Calu3 (cell line): ENCODE data around the gene GAS7. TPM values are rescaled to one million over a fixed set of nuclear protein-coding genes. Genes with fewer than 3 reads are reported as not detected.

ENCODE experiments used
- BruUV-seq: library from RNA; stranded (reverse); fragments of 400-500 nt; replicated peaks from 2 replicates; lab custom pipeline; 2021; lab: Mats Ljungman, UMichigan
- CTCF ChIA-PET: fragments of 300-600 bp; sonication (Branson Sonifier 250); formaldehyde crosslinking; loops from one replicate; lab custom pipeline; 2022; ENCODE audit warnings: antibody characterized with exemption; lab: Charles Lee
- DNase-seq: peaks from one replicate; pipeline ENCODE4 v3.0.0; 2022
- H3K27ac Mint-ChIP-seq: one replicate; pipeline ENCODE4 v1.8.0; 2022; ENCODE audit warnings: mixed read lengths; ENCODE audit not compliant: unreplicated experiment
- H3K27me3 Mint-ChIP-seq: one replicate; pipeline ENCODE4 v1.8.0; 2022; ENCODE audit warnings: mixed read lengths; ENCODE audit not compliant: unreplicated experiment
- H3K36me3 Mint-ChIP-seq: one replicate; pipeline ENCODE4 v1.8.0; 2022; ENCODE audit warnings: mild to moderate bottlenecking, moderate library complexity, mixed read lengths; ENCODE audit not compliant: insufficient read depth, unreplicated experiment
- H3K4me1 Mint-ChIP-seq: one replicate; pipeline ENCODE4 v1.8.0; 2022; ENCODE audit warnings: mild to moderate bottlenecking, low read depth, mixed read lengths; ENCODE audit not compliant: unreplicated experiment
- H3K4me3 Mint-ChIP-seq: one replicate; pipeline ENCODE4 v1.8.0; 2022; ENCODE audit warnings: mild to moderate bottlenecking, low read depth, moderate library complexity, mixed read lengths; ENCODE audit not compliant: unreplicated experiment
- H3K9me3 Mint-ChIP-seq: one replicate; pipeline ENCODE4 v1.8.0; 2022; ENCODE audit warnings: low read depth, mixed read lengths; ENCODE audit not compliant: unreplicated experiment
- intact Hi-C: fragments of 100-400 bp; cut with micrococcal nuclease; formaldehyde crosslinking; loops from one replicate; pipeline ENCODE4 v1.10.0; 2022; ENCODE audit not compliant: unreplicated experiment
- total RNA-seq: library from RNA; stranded (reverse); gene quantifications from 2 replicates; pipeline ENCODE4 v1.2.3, GENCODE V29; 2022
- TF ChIP-seq, protein P1 (sequence below): fragments of 200-600 bp; IDR thresholded peaks from one replicate; pipeline ENCODE4 v1.8.0; 2022; ENCODE audit warnings: antibody characterized with exemption; ENCODE audit not compliant: unreplicated experiment

GAS7 gene
- total RNA-seq, 1 experiment from 2014 or later = 0.42 TPM

DNA sequence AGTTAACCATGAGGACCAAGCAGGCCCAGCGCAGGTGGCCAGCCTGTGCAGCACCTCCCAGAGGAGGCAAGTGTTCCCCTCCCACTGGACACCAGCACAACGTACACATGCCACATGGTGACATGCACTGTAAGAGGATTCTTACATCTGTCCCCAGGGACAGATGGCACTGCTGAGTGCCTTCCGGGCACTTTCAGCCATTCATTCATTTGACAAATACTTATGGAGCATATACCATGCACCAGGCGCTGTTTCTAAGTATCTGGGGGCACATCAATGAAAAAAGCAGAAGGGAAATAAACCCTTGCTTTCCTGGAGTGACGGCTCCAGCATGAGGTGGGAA, 79.6 kb downstream of the GAS7 start:
- Mint-ChIP-seq H3K4me1 (peaks cover 22% of the 10 kb centered on the region), H3K27ac (no peak overlapping the region), H3K36me3 (peaks cover 8% of the 10 kb centered on the region), H3K9me3 (no peaks in the 10 kb centered on the region), H3K27me3 (no peaks in the 10 kb centered on the region), H3K4me3 (no peak overlapping the region)
- no peak for DNase-seq
- CTCF ChIA-PET = no interaction called here
- intact Hi-C loops = loop anchor here (10.0 kb wide), 2 partner anchors 106 to 144 kb away; no protein-coding TSS in a partner anchor
- no TSS peak for BruUV-seq
- TF ChIP-seq, protein P1, sequence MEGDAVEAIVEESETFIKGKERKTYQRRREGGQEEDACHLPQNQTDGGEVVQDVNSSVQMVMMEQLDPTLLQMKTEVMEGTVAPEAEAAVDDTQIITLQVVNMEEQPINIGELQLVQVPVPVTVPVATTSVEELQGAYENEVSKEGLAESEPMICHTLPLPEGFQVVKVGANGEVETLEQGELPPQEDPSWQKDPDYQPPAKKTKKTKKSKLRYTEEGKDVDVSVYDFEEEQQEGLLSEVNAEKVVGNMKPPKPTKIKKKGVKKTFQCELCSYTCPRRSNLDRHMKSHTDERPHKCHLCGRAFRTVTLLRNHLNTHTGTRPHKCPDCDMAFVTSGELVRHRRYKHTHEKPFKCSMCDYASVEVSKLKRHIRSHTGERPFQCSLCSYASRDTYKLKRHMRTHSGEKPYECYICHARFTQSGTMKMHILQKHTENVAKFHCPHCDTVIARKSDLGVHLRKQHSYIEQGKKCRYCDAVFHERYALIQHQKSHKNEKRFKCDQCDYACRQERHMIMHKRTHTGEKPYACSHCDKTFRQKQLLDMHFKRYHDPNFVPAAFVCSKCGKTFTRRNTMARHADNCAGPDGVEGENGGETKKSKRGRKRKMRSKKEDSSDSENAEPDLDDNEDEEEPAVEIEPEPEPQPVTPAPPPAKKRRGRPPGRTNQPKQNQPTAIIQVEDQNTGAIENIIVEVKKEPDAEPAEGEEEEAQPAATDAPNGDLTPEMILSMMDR = no peak

DNA sequence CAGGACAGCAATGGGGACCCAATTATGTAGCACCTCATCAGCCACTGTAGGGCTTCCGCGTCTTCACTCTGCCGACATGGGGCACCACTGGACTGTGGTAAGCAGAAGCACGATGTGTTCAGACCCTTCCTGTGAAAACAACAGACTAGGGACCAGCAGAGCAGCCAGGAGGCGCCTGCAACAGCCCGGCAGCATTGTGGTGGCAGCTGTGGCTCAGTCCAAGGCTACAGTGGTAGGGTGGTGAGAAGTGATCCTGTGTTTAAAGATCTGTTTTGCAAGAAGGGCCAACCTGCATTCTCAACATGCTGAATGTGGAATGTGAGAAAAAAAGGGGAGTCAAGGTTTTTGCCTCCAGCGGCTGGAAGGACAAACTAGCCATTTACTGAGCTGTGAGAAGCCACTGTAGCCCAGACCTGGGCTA, 80.8 kb downstream of the GAS7 start:
- no peaks in the 10 kb centered on the region for H3K9me3 Mint-ChIP-seq
- intact Hi-C loops = loop anchor here (10.0 kb wide), 2 partner anchors 107 to 143 kb away; no protein-coding TSS in a partner anchor
- H3K27me3 Mint-ChIP-seq = no peaks in the 10 kb centered on the region
- TF ChIP-seq, protein P1 = no peak
- H3K4me1 Mint-ChIP-seq = peaks cover 22% of the 10 kb centered on the region
- DNase-seq = no peak
- H3K36me3 Mint-ChIP-seq = peaks cover 8% of the 10 kb centered on the region
- CTCF ChIA-PET = no interaction called here
- BruUV-seq = no TSS peak
- no peak overlapping the region for H3K4me3 Mint-ChIP-seq
- no peak overlapping the region for H3K27ac Mint-ChIP-seq

DNA sequence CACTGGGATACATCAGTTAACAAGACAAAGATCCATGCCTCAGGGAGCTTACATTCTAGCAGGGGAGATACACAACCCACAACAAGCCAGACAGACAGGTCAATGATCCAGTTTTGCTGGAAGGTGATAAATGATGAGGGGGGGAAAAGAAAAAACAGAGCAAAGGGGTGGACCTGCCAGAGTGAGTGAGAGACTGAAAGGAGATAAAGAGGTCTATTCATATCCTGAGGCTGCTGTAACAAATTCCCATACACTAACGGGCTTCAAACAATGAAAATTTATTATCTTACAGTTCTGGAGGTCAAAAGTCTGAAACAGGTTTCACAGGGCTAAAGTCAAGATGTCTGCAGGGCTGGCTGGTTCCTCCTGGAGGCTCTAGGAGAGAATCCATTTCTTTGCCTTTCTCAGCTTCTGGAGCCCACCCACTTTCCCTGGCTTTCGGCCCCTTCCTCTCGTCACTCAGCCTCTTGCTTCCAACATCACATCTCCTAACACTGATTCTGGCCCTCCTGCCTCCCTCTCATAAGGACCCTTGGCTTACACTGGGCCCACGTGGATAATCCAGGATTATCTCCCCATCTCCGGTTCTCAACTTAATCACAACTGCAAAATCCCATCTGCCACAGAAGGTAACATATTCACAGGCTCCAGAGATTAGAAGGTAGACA, 81.5 kb downstream of the GAS7 start:
- H3K4me3 Mint-ChIP-seq = no peak overlapping the region
- intact Hi-C loops = loop anchor here (10.0 kb wide), 2 partner anchors 108 to 142 kb away; no protein-coding TSS in a partner anchor
- H3K36me3 Mint-ChIP-seq = peaks cover 8% of the 10 kb centered on the region
- H3K27me3 Mint-ChIP-seq = no peaks in the 10 kb centered on the region
- TF ChIP-seq, protein P1 = no peak
- DNase-seq = no peak
- CTCF ChIA-PET = no interaction called here
- peaks cover 22% of the 10 kb centered on the region for H3K4me1 Mint-ChIP-seq
- H3K27ac Mint-ChIP-seq = no peak overlapping the region
- H3K9me3 Mint-ChIP-seq = no peaks in the 10 kb centered on the region
- BruUV-seq = no TSS peak

DNA sequence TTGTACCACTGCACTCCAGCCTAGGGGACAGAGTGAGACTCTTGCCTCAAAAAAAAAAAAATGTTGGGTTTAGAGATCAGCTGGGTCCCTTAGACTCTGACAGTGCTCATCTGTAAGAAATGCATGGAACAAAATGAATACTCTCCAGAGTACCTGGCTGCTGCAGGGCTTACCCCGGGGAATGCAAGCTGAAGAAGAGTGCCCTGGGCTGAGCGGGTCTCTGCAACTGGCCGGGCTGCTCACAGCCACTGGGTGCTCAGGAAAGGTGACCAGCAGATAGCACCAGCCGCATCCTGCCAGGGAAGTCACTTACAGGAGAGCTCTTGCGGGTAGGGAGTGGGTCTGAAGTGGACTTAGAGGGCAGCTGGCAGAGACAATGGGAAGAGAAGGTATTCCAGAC, 82.1 kb downstream of the GAS7 start:
- BruUV-seq = no TSS peak
- intact Hi-C loops = loop anchor here (10.0 kb wide), 2 partner anchors 109 to 141 kb away; no protein-coding TSS in a partner anchor
- CTCF ChIA-PET = no interaction called here
- no peak overlapping the region for H3K4me3 Mint-ChIP-seq
- H3K27ac Mint-ChIP-seq = no peak overlapping the region
- H3K9me3 Mint-ChIP-seq = no peaks in the 10 kb centered on the region
- TF ChIP-seq, protein P1 = no peak
- H3K27me3 Mint-ChIP-seq = no peaks in the 10 kb centered on the region
- DNase-seq = no peak
- peaks cover 22% of the 10 kb centered on the region for H3K4me1 Mint-ChIP-seq
- peaks cover 4% of the 10 kb centered on the region for H3K36me3 Mint-ChIP-seq
